ENCODE measurements around the gene ZNF311.

The ZNF311 gene

DNA sequence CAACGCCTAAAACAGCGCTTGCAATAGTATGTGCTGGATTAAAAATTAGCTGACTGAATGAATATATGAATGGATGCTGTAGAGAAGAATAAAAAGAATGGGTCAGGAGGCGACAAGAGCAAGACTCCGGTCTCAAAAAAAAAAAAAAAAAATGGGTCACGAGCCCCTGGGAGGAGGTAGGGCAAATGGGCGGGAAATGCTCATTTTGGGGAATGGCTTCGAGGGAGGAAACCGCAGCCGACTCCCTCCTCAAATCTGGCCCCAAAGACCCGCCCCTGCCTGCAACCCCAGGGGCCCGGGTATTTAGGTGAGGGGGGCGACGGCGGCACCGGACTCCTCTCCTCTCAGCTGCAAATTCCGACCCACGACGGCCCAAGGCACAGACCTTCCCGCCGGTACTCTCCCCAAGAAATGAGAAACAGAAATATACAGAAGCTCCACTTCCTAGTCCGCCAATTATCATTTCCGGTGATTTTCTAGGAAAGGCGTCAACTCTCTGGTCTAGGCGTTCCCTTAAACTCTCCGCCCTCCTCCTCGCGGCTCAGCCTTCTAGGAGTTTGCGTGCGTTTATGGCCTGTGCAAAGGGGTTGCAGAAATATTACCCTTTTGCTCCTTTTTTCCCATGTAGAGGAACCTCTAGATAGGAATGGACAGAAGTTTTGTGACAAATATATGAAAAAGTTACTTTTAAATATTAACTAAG is at the start of gene ZNF311:
ZNF311 (minus strand) TSS at position 133 of the 703 bp plus-strand sequence. CDS start 1,361 bp downstream, outside the sequence.
- peak in 1 of 4 experiments; percentile 5 for DNase-seq

DNA sequence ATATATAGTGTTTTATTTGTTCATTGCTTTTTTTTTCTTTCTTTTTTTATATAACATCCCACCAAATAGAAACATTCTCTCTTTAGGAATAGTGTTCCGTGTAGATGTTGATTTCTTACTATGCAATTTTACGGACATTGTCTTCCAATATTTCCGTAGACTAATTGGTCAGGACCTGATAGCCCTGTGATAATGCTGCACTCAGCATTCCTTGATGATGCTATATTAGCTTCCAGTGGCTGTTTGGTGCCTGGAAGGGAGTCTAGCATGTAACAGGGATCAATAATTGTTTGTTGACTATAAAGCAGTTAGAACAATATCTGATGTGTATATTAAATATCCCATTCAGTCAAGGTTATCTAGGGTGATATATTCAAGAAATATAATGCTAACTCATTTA is 46.6 kb upstream of the ZNF311 start:
- no peak for DNase-seq

DNA sequence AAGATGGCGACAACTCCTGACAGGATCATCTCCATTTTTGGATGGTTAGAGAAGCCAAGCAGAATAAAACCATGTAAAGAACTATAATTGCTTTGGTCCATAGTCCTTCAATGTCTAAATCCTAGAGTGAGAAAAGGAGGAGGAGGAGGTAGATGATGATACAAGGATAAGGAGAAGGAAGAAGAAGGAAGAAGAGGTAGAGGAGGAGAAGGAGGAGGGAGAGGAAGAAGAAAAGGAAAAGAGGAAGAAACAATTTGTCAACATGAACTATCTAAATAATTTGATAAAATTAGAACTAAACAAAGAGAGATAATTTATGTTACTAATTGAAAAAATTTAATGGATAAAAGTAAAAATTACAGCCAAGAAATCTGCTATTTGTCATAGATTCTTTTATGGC is 40.0 kb upstream of the ZNF311 start, which contains the start of gene OR2W1:
OR2W1 (minus strand) TSS at position 101 of the 400 bp plus-strand sequence; CDS start at position 101, 0 bp downstream.
- no peak for DNase-seq

DNA sequence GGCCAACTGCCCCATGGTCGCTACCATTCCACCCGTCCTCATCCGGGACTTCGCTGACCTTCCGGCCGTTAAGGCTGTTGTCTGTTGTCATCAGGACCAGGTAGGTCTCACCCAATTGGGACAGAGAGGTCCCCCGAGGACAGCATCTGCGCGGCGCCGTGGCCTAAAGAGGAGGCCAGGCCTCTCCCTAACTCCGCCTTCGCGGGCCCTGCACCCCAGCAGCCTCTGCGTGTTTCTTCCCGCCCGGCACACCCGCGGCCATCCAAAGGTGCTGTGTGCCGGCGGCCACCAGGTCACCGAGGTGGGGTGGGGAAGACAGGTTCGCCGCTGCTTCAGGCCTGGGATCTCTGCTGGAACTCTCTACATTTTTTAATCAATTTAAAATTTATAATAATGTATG is 30.8 kb upstream of the ZNF311 start:
- DNase-seq = no peak

DNA sequence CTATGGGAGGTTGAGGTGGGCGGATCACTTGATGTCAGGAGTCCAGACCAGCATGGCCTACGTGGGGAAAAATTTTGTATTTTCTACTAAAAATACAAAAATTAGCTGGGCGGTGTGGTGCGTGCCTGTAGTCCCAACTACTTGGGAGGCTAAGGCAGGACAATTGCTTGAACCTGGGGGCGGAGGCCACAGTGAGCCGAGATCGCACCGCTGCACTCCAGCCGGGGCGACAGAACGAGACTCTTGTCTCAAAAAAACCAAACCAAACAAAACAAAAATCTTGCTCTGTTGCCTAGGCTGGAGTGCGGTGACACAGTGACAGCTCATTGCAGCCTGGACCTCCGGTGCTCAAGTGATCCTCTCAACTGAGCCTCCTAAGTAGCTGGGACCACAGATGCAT is 23.7 kb upstream of the ZNF311 start:
- DNase-seq = no peak

DNA sequence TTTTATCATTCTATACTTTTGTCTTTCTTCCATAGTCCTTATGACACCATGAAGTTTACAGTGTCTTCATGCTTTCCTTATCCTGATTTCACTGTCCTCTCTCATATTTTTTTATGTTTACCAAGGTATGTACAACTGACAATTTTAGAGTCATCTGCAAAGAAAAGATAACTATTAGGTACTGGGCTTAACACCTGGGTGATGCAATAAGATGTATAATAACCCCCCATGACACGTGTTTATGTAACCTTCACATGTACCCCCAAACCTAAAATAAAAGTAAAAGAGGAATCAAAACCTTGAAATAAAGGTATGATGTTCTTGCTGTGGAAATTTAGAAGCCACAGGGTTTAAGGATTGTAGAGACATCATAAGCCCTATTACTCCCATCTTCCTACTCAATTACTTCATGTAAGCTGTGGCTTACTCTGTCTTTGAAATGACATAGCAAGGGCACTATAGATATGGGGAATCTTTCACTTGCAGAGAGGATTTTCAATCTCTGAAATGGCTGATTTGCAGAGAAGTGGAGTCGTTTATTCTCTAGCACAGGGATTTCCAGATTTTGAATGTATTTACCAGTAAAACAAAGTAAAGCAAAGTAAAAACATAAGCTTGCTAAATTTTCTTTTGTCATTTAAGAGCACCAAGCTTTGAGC is 20.9 kb upstream of the ZNF311 start:
- DNase-seq = no peak

DNA sequence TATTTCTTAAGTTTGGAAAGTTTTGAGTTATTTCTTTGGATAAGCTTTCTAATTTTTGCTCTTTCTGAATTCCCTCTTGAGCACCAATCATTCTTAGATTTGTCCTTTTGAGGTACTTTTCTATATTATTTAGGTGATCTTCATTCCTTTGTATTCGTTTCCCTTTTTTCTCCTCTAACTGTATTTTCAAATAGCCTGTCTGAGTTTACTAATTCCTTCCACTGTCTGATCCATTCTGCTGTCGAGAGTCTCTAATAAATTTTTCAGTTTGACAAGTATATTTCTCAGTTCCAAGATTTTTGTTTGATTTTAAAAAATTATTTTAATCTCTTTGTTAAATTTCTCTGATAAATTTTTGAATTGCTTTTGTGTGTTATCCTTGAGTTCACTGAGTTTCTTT is 16.3 kb upstream of the ZNF311 start:
- DNase-seq = no peak

DNA sequence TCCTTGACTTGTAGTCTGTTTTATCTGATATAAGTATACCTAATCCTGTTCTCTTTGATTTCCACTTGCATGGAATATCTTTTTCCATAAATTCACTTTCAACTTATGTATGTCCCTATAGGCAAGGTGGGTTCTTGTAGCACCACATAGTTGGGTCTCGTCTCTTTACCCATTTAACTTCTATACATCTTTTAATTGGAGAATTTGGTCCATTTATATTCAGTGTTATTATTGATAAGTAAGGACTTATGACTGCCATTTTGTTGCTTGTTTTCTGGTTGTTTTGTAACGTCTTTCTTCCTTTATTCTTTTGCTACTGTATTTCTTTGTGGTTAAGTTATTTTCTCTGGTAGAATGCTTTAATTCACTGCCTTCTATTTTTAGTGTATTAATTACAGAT is 14.5 kb upstream of the ZNF311 start:
- no peak for DNase-seq

DNA sequence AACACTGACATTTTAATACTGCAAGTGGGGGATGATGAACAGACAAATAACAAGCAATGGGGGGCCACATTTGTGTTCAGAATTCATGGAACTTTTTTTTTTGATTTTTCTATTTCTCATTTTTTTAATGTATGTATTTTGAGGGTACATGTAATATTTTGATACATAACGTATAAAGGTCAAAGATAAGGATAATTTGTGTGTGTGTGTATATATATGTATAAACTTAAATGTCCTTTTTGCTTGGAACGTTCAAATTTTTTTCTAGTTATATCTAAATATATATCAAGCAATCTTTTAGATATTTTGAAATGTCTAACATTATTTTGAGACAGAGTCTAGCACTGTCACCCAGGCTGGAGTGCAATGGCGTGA is 12.3 kb upstream of the ZNF311 start:
- no peak for DNase-seq

DNA sequence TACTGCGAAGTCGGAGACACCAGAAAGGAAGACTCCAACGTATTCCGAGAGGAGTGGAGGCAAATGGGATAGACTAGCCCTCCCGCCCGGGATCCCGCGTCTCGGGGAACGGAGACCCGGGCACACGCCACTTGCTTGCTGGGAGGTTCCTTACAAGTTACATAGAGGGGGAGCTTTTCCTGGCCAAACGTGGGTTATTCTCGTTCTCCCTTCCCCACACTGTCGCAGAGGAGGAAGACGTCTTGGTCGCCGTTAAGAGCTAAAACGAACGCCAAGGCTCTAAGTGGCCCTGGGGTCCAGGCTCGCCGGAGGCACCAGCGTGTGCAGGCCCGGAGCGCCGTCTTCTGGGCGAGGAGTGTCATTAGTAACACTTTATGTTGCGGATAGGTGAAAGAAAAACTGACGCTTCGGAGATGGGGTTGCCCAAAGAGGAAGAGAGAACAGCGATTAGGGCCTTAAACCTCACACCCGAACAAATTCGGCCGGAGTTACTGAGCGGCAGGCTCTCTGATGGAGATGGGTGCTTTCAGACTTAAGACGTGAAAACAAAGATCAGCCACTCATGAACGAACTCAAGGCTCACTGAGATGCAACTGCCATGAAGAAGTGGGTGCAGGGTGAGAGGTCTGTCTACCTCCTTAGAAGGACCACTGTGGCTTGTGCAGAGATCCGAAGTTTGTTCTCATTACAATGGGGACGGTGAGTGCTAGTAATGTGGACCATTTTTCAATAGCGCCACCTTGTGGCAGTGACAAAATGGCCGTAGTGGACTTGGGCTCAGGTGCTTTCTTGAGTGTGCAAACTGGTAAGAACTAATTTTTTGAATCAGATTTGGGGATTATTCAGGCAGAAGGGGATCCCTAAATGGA is 11.7 kb upstream of the ZNF311 start:
- peak; percentile 42 to 72 (median 62) for DNase-seq

DNA sequence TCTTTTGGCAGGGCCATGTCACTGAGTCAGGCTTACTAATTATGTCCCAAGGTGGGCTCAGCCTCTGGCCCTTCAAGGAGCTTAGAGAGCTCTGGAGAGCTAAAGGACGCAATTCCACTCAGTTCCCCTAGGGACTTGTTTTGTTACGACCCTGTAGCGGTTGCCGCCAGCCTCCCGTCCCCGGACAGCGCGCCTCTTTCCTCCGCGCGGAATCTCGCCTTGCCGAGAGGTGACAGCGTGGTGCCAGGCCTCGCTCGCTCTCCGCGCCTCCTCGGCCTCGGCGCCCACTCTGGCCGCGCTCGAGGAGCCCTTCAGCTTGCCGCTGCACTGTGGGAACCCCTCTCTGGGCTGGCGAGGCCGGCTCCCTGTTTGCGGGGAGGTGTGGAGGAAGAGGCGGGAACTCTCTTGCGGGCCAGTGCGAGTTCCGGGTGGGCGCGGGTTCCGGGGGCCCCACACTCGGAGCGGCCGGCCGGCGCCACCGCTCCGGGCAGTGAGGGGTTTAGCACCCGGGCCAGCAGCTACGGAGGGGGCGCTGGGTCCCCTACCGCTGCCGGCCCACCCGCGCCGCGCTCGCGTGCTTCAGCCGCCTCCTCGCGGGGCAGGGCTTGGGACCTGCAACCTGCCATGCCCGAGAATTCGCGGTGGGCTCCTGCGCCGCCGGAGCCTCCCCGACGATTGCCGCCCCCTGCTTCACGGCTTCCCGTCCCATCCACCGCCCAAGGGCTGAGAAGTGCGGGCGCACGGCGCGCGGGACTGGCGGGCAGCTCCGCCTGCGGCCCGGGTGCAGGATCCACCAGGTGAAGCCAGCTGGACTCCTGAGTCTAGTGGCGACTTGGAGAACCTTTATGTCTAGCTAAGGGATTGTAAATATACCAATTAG is 9.9 kb upstream of the ZNF311 start:
- DNase-seq = no peak

DNA sequence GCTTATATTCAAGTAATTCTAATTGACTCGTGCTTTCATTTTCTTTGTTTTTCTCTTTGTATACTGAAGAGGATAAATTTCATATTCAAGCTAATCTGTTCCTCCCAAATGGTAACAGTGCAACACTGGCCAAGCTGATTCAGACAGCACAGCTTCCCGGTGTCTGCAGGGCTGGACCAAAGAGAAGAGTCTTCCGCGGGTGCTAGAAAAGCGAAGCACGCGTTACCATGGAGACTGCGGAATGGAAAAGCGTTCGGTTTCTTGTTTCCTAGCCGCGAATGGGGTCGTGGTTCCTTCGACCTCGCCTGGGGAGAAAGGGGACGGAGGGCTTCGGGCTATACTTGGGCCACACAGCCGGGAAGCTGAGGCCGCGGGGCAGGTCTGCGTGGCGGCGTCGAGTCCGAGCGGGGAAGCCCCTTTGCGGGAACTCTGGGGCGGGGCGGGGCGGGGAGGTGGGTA is 6.2 kb upstream of the ZNF311 start:
- peak in 1 of 4 experiments; percentile 11 for DNase-seq

DNA sequence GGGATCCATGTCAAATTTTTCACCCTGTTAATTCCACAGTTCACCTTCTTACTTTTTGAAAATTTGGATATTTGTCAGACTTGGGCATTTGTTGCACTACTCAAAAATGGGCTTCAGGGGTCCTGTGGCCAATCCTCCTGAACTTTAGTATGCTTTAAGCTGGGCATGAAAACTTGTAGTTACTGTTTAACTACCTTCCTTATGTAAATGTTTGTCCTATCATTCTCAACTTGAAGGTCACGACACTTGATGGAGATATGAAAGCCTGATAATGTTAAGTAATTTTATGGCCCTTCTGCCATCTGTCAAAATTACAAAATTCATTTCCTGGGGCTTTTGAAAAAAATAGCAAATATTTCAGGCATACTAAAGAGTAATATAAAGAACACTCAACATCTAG is 4.2 kb upstream of the ZNF311 start:
- no peak for DNase-seq

DNA sequence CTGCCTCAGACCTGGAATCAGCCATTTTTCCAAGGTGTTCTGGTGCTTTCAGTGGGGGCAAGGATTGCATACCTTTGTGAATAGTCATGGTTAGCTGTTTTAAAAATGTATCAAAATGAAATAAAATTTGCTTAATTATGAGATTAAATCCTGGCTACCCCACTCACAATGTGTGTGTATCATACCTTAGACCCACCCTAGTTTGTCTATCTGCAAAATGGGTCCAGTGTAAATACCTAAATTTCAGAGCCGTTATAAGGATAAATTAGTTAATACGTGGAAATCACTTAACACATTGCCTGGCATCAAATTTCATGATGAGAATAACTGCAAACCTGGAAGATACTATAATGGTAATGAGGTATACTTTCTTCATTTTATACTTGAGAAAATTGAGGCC is 3.0 kb upstream of the ZNF311 start:
- DNase-seq = no peak

DNA sequence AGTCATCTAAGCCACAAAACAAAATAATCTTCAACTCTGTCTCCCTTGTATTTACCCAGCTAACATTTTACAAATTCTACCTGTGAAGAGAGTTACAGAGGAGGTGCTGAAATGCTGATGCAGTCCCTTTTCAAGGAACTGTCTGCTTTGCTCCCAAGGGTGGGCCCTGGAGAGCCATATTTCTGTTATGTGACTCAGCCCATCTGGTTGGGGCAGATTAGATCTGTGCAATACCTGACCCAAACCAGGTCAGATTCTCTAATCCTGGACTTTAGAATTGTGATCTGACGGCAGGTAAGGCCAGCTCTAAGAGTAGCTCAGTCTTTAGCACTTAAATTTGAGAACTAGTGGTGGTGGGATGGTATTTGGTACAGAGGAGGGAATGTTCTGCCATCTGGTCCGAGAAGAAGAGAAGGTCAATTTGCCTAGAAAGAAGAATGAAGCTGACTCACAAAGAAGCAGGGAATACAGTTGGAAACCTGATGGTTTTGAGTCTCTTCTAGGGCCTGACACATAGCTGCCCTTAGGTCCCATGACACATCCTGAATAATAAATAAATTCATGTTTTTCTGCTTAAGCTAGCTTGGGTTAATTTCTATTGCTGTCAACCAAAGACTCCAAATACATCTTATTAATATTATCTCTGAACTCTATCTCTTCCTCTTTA is 8.1 kb downstream of the ZNF311 start:
- DNase-seq = no peak

DNA sequence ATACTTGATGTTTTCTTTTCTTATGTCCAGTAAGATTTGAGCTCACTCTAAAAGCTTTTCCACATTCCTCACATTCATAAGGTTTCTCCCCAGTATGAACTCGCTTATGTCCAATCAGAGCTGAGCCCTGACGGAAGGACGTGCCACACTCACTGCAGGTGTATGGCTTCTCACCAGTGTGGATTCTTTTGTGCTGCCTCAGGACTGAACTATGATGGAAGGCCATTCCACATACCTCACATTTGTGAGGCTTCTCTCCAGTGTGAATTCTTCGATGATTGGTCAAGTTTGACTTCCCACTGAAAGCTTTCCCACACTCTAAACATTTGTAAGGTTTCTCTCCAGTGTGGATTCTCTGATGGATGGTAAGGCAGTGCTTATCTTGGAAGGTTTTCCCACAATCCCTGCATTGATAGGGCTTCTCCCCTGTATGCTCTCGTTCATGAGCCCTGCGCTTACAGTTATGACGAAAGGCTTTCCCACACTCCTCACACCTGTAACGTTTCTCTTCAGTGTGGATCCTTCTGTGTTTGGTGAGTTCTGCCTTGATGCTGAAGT is 9.9 kb downstream of the ZNF311 start:
- DNase-seq = no peak

DNA sequence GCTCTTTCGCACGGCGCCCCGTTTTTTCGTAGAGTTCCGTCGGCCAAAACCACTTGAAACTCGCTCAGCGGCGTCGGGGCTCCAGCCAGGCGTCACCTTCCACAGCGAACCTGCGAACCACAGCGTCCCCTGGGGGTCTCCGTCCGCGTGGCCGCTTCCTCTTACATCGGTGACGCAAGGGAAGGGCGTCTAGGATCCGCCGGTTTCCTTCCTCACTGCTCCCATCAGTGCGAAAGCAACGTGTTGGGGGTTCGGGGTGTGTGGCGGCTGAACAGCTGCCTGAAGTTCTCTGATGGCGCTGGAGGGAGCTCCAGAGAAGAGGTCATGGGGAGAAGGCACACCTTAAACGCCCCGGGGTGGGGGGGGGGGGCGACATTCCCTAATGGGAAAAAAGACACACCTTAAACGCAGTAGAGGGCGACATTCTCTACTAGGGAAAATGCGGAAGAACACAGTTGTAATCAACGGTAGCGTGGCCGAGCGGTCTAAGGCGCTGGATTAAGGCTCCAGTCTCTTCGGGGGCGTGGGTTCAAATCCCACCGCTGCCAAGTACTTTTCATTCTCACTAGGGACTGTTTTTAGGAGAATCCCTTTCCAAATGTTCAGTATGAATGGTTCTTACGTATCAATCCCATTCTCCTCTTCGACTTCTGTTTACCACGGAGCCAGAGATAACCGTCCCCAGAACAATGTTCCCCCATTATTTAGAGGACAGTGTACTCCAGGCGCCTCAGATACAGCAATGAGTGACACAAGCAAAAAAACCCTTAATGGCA is 16.4 kb downstream of the ZNF311 start:
- DNase-seq = peak in 3 of 4 experiments; percentile 35 to 61 (median 54)

DNA sequence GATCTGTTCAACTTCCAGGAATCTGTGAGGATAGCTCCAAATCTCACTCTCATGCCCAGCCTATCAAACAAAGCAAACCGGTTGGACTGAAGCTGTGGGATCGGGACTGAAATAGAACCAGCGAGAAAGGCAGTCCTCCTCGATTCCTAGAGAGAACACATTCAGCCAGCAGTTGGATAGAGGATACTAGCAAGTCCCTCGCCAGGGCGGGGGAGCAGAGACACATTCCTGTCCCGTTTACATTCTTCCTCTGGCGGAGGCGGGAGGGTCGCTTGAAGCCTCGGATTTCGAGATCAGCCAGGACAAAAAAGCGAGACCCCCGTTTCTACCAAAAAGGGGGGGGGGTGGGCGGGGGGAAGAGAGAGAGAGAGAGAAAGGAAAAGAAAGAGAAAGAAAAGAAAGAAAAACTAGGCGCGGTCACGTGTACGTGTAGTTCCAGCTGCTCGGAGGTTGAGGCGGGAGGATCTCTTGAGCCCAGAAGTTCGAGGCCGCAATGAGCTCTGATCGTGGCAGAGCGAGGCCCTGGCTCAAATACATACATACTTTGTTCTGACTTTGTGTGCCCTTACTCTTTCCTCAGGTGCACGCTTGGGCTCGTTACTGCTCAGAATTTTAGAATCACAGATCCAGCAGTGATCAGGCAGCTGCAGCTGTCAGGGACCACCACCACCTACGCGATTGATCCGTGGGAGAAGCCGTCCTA is 19.5 kb downstream of the ZNF311 start:
- no peak for DNase-seq

DNA sequence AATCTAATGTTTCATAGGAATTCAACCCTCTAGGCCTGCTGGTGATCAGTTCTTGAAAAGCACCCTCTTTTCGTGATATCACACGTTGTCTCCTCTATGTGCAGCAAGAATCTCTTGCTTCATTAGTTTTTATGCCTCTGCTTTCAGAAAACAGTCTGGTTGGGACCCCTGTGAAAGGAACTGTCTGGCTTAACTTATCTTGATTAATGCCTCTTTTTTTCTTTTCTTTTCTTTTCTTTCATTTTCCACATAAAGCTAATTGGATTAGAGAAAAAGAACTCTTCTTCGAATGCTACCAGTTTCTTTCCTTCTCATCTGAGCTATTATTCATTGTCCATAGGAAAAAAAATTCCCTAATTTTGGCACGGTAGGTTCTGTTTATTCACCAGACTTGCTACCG is 21.3 kb downstream of the ZNF311 start:
- DNase-seq = no peak

All from activated naive CD4-positive, alpha-beta T cell (primary cell).